Right lobe of liver (tissue), 6 donors: ENCODE measurements around the gene ZBTB32. TPM values are rescaled to one million over a fixed set of nuclear protein-coding genes. Genes with fewer than 3 reads are reported as not detected.

Experiments used
- ATAC-seq, 4 donors: fragments of 200-7000 bp; cut with Tn5 transposase; one replicate each; pipeline ENCODE4 v1.9.1; 2020; ENCODE audit warnings: mild to moderate bottlenecking in 4 of 4, moderate library complexity in 4 of 4
- DNase-seq, 3 donors: peaks; one replicate each; pipeline ENCODE4 v3.0.0-alpha.2; 2020
- H3K27ac ChIP-seq, 3 donors: fragments of 200-600 bp; one replicate each; pipeline ENCODE4 v1.8.0; 2022
- H3K27me3 ChIP-seq, 2 donors: fragments of 200-600 bp; one replicate each; pipeline ENCODE4 v1.8.0; 2022
- H3K36me3 ChIP-seq, 4 donors: fragments of 200-600 bp; sonication (generic) in 1 of 4; one replicate each; pipeline versions ENCODE4 v1.5.1 to v1.8.0; 2017 to 2022; ENCODE audit warnings: control low read depth in 1 of 4
- H3K4me1 ChIP-seq, 4 donors: fragments of 200-600 bp; sonication (generic) in 1 of 4; one replicate each; pipeline versions ENCODE4 v1.5.1 to v1.8.0; 2017 to 2022; ENCODE audit warnings: control low read depth in 1 of 4
- H3K4me3 ChIP-seq, 3 donors: fragments of 200-600 bp; one replicate each; pipeline ENCODE4 v1.8.0; 2022
- H3K9me3 ChIP-seq, 4 donors: fragments of 200-600 bp; sonication (generic) in 1 of 4; one replicate each; pipeline versions ENCODE4 v1.5.1 to v1.8.0; 2017 to 2022; ENCODE audit warnings: control low read depth in 1 of 4
- CTCF ChIP-seq, 4 donors: fragments of 200-600 bp in 3 of 4; fragments of 450-650 bp in 1 of 4; IDR thresholded peaks; one replicate each; pipeline versions ENCODE4 v1.5.1 to v1.8.0; 2016 to 2022; ENCODE audit warnings: antibody characterized with exemption in 4 of 4, mild to moderate bottlenecking in 2 of 4
- POLR2A ChIP-seq: fragments of 450-650 bp; IDR thresholded peaks from one replicate; pipeline ENCODE4 v1.6.1; 2017; ENCODE audit warnings: antibody characterized with exemption, mild to moderate bottlenecking
- WGBS: methylation state at CpG from one replicate; pipeline ENCODE4 v1.1.6; 2018; ENCODE audit warnings: low coverage, low lambda C conversion rate; ENCODE audit not compliant: insufficient coverage; ENCODE audit errors: missing lambda C conversion rate; 5-methylcytosine and 5-hydroxymethylcytosine counted together
- intact Hi-C, 2 donors: fragments of 100-400 bp; cut with DNase I; formaldehyde crosslinking; loops; one replicate each; pipeline versions ENCODE4 v1.11.2 to v1.14.1; 2022
- total RNA-seq, 6 experiments: library from RNA; depleted of rRNA in 2 of 6; stranded (reverse); fragments of >200 nt in 2 of 6; fragmentation: NEBNext Ultra II Directional in 3 of 6; extraction: Animal tissue kit (Norgen Biotek cat#: 25700) in 3 of 6; gene quantifications; one replicate each; pipeline versions ENCODE4 v1.1.0 to v1.2.4, GENCODE V29; 2016 to 2023
- donor health status: DM: no; HTN: yes; CAD: no.
- donor health status: DM: no; HTN: no; CAD: no.
- donor health status: DM: no; HTN: no; CAD: no.
- donor health status: DM: no; HTN: yes; CAD: no.
- donor health status: DM: no; HTN: yes; CAD: no.

The ZBTB32 gene
- total RNA-seq, 6 experiments from 2014 or later = 0.15 TPM; not detected in 5

DNA sequence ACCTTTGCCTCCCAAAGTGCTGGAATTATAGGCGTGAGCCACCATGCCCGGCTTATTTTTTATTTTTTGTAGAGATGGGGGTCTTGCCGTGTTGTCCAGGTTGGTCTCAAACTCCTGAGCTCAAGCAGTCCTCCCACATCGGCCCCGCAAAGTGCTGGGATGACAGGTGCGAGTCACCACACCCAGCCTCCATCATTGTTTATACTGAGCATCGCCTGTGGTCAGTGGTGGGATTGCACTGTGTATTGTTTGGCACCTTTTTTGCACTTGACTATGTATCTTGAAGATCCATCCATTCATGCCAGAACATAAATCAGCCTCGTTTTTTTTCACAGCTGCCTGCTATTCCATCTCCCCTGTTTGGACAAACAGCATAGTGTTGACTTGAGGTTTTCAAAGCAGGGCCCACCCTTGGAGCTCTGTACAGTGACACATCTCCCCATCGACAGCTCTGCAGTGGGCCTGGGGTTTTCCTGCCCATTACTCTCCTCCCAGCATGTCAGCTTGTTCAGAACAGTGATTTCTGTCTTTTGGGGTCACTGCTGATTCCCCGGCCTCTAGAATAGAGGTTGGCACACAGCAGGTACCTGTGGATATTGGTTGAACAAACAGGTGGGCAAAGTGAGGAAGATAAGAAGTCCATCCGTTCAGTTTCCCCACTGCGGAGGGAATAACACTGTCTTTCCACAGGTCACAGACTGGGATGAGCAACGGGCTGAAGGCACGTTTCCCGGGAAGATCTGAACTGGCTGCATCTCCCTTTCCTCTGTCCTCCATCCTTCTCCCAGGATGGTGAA is 46.3 kb upstream of the ZBTB32 start:
- no peak overlapping the region for H3K4me3 ChIP-seq
- DNase-seq (no peak), ATAC-seq (no peak)
- no peaks in the 10 kb centered on the region for H3K27me3 ChIP-seq
- intact Hi-C loops = no loop called here
- TF ChIP-seq POLR2A (no peak), CTCF (IDR thresholded peaks at IDR 0.05) (no peak)
- 85% methylated on average over 11 of the region's 15 CpGs for WGBS
- no peaks in the 10 kb centered on the region for H3K9me3 ChIP-seq
- no peak overlapping the region for H3K27ac ChIP-seq
- peaks cover 10 to 60% (median 25%) of the 10 kb centered on the region in 4 donors for H3K36me3 ChIP-seq
- peaks cover 0 to 20% (median 8%) of the 10 kb centered on the region in 4 donors for H3K4me1 ChIP-seq

DNA sequence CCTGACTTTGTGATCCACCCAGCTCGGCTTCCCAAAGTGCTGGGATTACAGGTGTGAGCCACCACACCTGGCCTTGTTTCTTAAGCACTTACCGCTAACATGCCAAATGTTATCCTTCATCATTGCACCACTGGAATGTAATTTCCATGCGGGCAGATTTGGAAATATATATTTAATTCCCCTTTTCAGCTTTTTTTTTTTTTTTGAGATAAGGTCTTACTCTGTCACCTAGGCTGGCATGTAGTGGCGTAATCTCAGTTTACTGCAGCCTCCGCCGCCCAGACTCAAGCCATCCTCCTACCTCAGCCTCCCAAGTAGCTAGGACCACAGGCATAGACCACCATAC is 42.4 kb upstream of the ZBTB32 start:
- WGBS = 85% methylated on average over 5 of the region's 6 CpGs
- Histone ChIP-seq H3K4me3 (no peak overlapping the region), H3K36me3 (peaks cover 8 to 26% (median 12%) of the 10 kb centered on the region in 4 donors), H3K9me3 (no peaks in the 10 kb centered on the region), H3K27me3 (no peaks in the 10 kb centered on the region), H3K27ac (peak overlapping the region in 2 of 3 donors; percentile 21 to 43), H3K4me1 (peaks cover 0 to 20% (median 8%) of the 10 kb centered on the region in 4 donors)
- TF ChIP-seq CTCF (IDR thresholded peaks at IDR 0.05) = no peak
- TF ChIP-seq POLR2A = no peak
- intact Hi-C loops = no loop called here
- no peak for ATAC-seq
- DNase-seq = no peak

DNA sequence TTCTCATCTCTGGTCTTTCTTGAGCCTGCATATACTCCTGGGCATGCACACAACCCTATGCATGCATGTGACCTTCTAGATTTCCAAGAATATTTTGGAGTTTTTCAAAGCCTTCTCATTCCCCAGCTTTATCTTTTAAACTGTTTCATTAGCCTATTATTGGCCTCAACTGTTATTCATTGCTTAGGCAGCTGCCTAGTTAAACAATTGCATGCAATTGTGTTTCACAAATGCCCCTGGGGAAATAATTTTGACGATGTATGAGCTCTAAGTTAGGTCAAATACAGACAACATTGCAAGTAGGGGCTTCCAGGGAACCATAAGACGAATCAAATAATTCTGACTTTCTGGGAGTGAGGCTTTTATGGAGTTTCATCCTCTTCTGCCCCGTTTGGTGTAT is 40.4 kb upstream of the ZBTB32 start:
- no peak overlapping the region for H3K27ac ChIP-seq
- ATAC-seq (no peak), DNase-seq (no peak)
- TF ChIP-seq POLR2A (no peak), CTCF (IDR thresholded peaks at IDR 0.05) (no peak)
- H3K4me3 ChIP-seq = no peak overlapping the region
- WGBS = 68% methylated on average over 3 of the region's 3 CpGs
- H3K27me3 ChIP-seq = no peaks in the 10 kb centered on the region
- H3K36me3 ChIP-seq = peaks cover 0 to 6% (median 2%) of the 10 kb centered on the region in 4 donors
- intact Hi-C loops = no loop called here
- peaks cover 0 to 20% (median 8%) of the 10 kb centered on the region in 4 donors for H3K4me1 ChIP-seq
- H3K9me3 ChIP-seq = no peaks in the 10 kb centered on the region

GRCh38 chr19:35665157-35665556 is 39.2 kb upstream of the ZBTB32 start:
- DNase-seq = no peak
- 99% methylated on average over 9 of the region's 24 CpGs for WGBS

More at GRCh38 chr19:35665157-35665556, 39.2 kb upstream of the ZBTB32 start:
- peaks cover 0 to 18% (median 8%) of the 10 kb centered on the region in 4 donors for H3K4me1 ChIP-seq
- intact Hi-C loops = no loop called here
- no peaks in the 10 kb centered on the region for H3K36me3 ChIP-seq
- H3K27ac ChIP-seq = no peak overlapping the region
- no peaks in the 10 kb centered on the region for H3K9me3 ChIP-seq
- TF ChIP-seq POLR2A (no peak), CTCF (IDR thresholded peaks at IDR 0.05) (no peak)
- no peak overlapping the region for H3K4me3 ChIP-seq
- H3K27me3 ChIP-seq = no peaks in the 10 kb centered on the region
- no peak for ATAC-seq
